GM12872 (cell line): Measurements from ENCODE around the gene CCDC171.

Experiments
- TF ChIP-seq, protein P1 (sequence below): IDR thresholded peaks from 3 replicates; pipeline ENCODE4 v1.5.1; 2011; ENCODE audit warnings: low read depth, mild to moderate bottlenecking, low read length, moderate library complexity; ENCODE audit not compliant: insufficient read depth

Gene CCDC171

DNA sequence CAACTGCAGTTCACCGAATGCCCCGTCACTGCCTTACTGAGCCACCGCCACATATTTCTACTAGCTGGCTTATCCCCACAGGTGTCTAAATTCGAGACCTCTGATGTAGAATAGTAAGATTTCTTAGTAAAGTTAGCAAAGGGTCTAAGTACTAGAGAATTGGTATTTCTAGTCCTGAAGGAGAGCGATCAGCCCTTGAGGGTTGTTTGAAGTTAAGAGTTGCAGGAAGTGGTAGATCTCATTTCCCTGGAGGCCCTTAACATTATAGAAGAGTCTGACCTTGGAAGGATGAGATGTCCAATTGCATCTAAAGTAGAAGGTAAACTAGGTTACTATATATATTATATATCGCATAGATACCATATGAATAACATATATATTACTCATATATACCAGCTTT, 451.8 kb downstream of the CCDC171 start:
- TF ChIP-seq, protein P1, sequence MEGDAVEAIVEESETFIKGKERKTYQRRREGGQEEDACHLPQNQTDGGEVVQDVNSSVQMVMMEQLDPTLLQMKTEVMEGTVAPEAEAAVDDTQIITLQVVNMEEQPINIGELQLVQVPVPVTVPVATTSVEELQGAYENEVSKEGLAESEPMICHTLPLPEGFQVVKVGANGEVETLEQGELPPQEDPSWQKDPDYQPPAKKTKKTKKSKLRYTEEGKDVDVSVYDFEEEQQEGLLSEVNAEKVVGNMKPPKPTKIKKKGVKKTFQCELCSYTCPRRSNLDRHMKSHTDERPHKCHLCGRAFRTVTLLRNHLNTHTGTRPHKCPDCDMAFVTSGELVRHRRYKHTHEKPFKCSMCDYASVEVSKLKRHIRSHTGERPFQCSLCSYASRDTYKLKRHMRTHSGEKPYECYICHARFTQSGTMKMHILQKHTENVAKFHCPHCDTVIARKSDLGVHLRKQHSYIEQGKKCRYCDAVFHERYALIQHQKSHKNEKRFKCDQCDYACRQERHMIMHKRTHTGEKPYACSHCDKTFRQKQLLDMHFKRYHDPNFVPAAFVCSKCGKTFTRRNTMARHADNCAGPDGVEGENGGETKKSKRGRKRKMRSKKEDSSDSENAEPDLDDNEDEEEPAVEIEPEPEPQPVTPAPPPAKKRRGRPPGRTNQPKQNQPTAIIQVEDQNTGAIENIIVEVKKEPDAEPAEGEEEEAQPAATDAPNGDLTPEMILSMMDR, result no peak

- TF ChIP-seq, protein P1, result no peak
Measured at GRCh38 chr9:16010221-16010620, 457.4 kb downstream of the CCDC171 start.

DNA sequence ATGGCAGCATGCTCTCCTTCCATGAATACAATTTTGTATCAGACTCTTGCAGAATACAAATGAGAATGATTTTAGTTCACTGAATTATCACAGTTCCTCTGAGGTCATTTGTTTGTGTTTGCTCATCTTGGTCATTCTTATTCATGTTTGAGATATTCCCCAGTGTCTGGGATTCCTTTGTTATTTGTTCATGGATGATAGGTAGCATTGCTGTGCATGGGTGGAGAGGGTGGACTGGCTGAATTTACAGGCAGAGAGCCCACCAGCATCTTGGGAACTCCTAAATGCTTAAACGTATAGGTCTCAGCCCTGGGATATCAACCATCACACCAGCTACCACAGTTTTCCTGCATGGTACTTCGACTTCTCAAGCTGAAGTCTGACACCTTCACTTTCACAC, 459.8 kb downstream of the CCDC171 start:
- TF ChIP-seq, protein P1, result no peak

GRCh38 chr9:16013366-16013765, 460.5 kb downstream of the CCDC171 start:
- TF ChIP-seq, protein P1, result no peak

DNA sequence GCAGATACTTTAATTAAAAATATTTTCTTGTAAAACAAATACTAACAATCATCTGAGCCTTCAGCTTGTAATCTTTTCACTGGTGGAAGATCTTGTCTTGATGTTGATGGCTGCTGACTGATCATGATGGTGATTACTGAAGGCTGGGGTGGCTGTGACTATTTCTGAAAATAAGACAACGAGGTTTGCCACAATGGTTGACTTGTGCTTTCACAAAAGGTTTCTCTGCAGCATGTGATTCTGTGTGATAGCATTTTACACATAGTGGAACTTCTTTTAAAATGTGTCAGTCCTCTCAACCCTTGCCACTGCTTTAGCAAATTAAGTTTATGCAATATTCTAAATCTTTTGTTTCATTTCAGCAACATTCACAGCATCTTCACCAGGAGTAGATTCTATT, 461.0 kb downstream of the CCDC171 start:
- TF ChIP-seq, protein P1, result no peak

DNA sequence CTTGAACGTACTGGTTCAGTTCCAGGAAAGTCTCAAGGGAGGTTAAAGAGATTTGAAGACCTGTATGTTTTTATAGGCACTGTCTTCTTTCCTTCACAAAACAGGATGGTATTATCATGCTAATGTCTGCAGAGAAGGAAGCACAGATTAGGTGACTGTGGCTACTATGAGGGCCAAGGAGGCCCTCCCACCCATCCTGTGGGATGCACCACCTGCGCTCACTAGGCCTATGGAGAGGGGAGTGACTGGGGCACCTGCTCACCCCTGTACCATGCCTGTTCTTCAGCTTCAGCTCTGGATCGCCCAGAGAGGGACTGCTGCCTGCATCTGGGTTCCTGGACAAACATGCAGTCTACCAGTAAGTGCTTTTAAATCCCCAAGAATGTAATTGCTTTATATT, 469.4 kb downstream of the CCDC171 start:
- TF ChIP-seq, protein P1, result no peak

DNA sequence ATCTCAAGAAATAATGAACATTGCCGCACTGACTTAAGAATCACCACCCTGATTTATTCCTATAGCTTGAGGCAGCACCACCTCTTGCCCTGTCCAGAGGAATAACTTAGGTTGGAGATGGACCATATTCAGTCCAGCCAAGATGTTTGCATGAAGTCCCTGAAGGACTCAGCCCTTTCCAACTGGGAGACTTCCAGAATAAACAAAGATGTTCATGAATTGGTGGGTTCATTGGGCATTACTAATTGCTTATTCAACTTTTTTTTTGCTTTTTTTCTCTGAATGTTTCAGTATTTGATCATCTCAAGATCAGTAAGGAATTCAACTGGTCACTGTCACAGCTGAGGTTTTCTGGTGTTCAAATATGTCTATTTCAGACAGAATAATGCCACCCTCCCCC, 470.6 kb downstream of the CCDC171 start:
- TF ChIP-seq, protein P1, result no peak
